Hepatocyte (in vitro differentiated cells): ENCODE results near the gene LSM14A. TPM values are rescaled to one million over a fixed set of nuclear protein-coding genes. Genes with fewer than 3 reads are reported as not detected.
A peak's percentile ranks its signal among the peaks of the same experiment; 100 is the strongest.
"Not testable (repeated sequence)": the region's sequence is repeated elsewhere in the genome, so short reads cannot be mapped to it uniquely, and the experiment has no call there.

ENCODE experiments used
- DNase-seq: peaks from one replicate; pipeline ENCODE4 v3.0.0-alpha.2; 2016; ENCODE audit warnings: low spot score
- H2AFZ ChIP-seq: fragments of 200-600 bp; sonication (generic); 2 replicates; pipeline ENCODE4 v1.6.0; 2016; ENCODE audit warnings: antibody characterized with exemption, mild to moderate bottlenecking
- H3K27ac ChIP-seq: fragments of 200-600 bp; sonication (generic); 2 replicates; pipeline ENCODE4 v1.5.1; 2016; ENCODE audit warnings: mild to moderate bottlenecking
- H3K27me3 ChIP-seq: fragments of 200-600 bp; sonication (generic); 2 replicates; pipeline ENCODE4 v1.6.1; 2016
- H3K36me3 ChIP-seq: fragments of 200-600 bp; sonication (generic); replicated peaks from 2 replicates; pipeline ENCODE4 v1.5.1; 2016; ENCODE audit warnings: low read depth; ENCODE audit not compliant: insufficient read depth
- H3K4me1 ChIP-seq: fragments of 200-600 bp; sonication (generic); 2 replicates; pipeline ENCODE4 v1.5.1; 2016; ENCODE audit warnings: mild to moderate bottlenecking, moderate library complexity; ENCODE audit not compliant: insufficient read depth
- H3K4me2 ChIP-seq: fragments of 200-600 bp; sonication (generic); 2 replicates; pipeline ENCODE4 v1.6.0; 2016
- H3K4me3 ChIP-seq: fragments of 200-600 bp; sonication (generic); 2 replicates; pipeline ENCODE4 v1.5.1; 2016; ENCODE audit warnings: mild to moderate bottlenecking
- H3K79me2 ChIP-seq: fragments of 200-600 bp; sonication (generic); 2 replicates; pipeline ENCODE4 v1.6.0; 2017; ENCODE audit warnings: mild to moderate bottlenecking
- H3K9me2 ChIP-seq: fragments of 200-600 bp; sonication (generic); replicated peaks from 2 replicates; pipeline ENCODE4 v1.6.0; 2017; ENCODE audit warnings: mild to moderate bottlenecking; ENCODE audit not compliant: insufficient read depth
- H3K9me3 ChIP-seq: fragments of 200-600 bp; sonication (generic); 2 replicates; pipeline ENCODE4 v1.5.1; 2016; ENCODE audit warnings: low read depth, mild to moderate bottlenecking
- H4K20me1 ChIP-seq: fragments of 200-600 bp; sonication (generic); 2 replicates; pipeline ENCODE4 v1.6.0; 2016; ENCODE audit warnings: mild to moderate bottlenecking; ENCODE audit not compliant: insufficient read depth, poor library complexity, severe bottlenecking
- EZH2 ChIP-seq: fragments of 200-600 bp; sonication (generic); IDR thresholded peaks from 2 replicates; pipeline ENCODE4 v1.6.1; 2016; ENCODE audit warnings: antibody characterized with exemption, mild to moderate bottlenecking, borderline replicate concordance
- EZH2phosphoT487 ChIP-seq: fragments of 200-600 bp; sonication (generic); IDR thresholded peaks from one replicate; pipeline ENCODE4 v1.6.1; 2018; ENCODE audit warnings: antibody characterized with exemption, mild to moderate bottlenecking, low read depth, moderate library complexity; ENCODE audit not compliant: unreplicated experiment, severe bottlenecking
- WGBS: methylation state at CpG from one replicate; pipeline ENCODE4 v1.1.6; 2016; ENCODE audit warnings: low lambda C conversion rate; ENCODE audit errors: missing lambda C conversion rate; 5-methylcytosine and 5-hydroxymethylcytosine counted together
- polyA plus RNA-seq: library from polyadenylated mRNA; unstranded; fragments of >200 nt; fragmentation: Nextera tagmentation; extraction: Ambion mirVana; gene quantifications from 2 replicates; pipeline ENCODE4 v1.2.1, GENCODE V29; 2016
- total RNA-seq: library from RNA; depleted of rRNA; stranded (reverse); fragments of >200 nt; gene quantifications from 2 replicates; pipeline ENCODE4 v1.2.3, GENCODE V29; 2014
- TF ChIP-seq, protein P1 (sequence below): fragments of 200-600 bp; sonication (generic); IDR thresholded peaks from 2 replicates; pipeline ENCODE4 v1.5.1; 2016; ENCODE audit warnings: antibody characterized with exemption, mild to moderate bottlenecking; ENCODE audit not compliant: poor library complexity

LSM14A gene
- total and polyA plus RNA-seq, 2 experiments from 2014 or later: 64.7 to 96.5 TPM

DNA sequence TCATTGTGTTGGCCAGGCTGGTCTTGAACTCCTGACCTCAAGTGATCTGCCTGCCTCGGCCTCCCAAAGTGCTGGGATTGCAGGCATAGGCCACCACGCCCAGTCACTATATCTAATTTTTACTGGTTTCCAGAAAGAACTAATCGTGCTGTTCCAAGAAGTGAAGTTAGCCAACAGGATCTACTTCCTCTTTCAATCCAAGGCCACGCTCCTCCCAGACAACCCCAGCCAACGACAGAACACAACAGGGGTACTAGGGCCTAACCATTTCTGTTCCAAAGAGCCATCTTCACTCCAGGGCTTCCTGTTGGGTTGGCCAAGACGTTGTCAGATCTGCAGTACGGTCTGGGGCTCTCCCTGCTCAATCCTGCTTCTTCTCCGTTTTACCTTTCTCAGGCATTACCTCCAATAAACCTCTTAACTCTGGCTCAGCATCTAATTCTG, 7.0 kb upstream of the LSM14A start:
- H2AFZ ChIP-seq: no peak overlapping the region
- H3K4me1 ChIP-seq: no peaks in the 10 kb centered on the region
- H3K4me3 ChIP-seq: no peak overlapping the region
- H3K79me2 ChIP-seq: peaks cover 2% of the 10 kb centered on the region
- no peaks in the 10 kb centered on the region for H3K9me3 ChIP-seq
- TF ChIP-seq, protein P1, sequence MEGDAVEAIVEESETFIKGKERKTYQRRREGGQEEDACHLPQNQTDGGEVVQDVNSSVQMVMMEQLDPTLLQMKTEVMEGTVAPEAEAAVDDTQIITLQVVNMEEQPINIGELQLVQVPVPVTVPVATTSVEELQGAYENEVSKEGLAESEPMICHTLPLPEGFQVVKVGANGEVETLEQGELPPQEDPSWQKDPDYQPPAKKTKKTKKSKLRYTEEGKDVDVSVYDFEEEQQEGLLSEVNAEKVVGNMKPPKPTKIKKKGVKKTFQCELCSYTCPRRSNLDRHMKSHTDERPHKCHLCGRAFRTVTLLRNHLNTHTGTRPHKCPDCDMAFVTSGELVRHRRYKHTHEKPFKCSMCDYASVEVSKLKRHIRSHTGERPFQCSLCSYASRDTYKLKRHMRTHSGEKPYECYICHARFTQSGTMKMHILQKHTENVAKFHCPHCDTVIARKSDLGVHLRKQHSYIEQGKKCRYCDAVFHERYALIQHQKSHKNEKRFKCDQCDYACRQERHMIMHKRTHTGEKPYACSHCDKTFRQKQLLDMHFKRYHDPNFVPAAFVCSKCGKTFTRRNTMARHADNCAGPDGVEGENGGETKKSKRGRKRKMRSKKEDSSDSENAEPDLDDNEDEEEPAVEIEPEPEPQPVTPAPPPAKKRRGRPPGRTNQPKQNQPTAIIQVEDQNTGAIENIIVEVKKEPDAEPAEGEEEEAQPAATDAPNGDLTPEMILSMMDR: no peak
- no peak for TF ChIP-seq EZH2
- TF ChIP-seq EZH2phosphoT487: no peak
- 91% methylated on average over 8 of the region's 8 CpGs for WGBS
- H3K9me2 ChIP-seq: no peaks in the 10 kb centered on the region
- no peaks in the 10 kb centered on the region for H4K20me1 ChIP-seq
- no peak overlapping the region for H3K27ac ChIP-seq
- DNase-seq: no peak
- H3K4me2 ChIP-seq: no peak overlapping the region
- H3K36me3 ChIP-seq: no peaks in the 10 kb centered on the region
- H3K27me3 ChIP-seq: no peaks in the 10 kb centered on the region

DNA sequence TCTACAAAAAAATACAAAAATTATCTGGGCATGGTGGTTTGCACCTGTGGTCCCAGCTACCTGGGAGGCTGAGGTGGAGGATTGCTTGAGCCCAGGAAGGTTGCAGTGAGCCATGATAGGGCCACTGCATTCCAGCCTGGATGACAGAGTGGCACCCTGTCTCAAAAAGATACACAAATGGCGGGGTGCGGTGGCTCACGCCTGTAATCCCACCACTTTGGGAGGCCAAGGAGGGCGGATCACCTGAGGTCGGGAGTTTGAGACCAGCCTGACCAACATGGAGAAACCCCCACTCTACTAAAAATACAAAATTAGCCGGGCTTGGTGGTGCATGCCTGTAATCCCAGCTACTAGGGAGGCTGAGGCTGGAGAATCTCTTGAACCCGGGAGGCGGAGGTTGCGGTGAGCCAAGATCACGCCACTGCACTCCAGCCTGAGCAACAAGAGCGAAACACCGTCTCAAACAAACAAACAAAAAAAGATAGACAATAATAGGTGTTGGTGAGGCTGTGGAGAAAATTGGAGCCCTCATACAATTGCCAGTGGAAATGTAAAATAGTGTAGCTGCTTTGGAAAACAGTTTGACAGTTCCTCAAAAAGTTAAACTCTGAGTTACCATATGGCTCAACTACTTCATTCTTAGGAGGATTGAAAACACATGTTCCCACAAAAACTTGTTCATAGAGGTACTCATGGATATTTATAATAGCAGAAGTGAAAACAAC, 2.7 kb upstream of the LSM14A start:
- not testable (repeated sequence) for H3K9me3 ChIP-seq, H3K27me3 ChIP-seq, H3K9me2 ChIP-seq, H3K4me3 ChIP-seq, H3K4me2 ChIP-seq, H2AFZ ChIP-seq, H3K27ac ChIP-seq, DNase-seq, H3K36me3 ChIP-seq
- H3K4me1 ChIP-seq: peaks cover 27% of the 10 kb centered on the region
- H4K20me1 ChIP-seq: peaks cover 15% of the 10 kb centered on the region
- 97% methylated on average over 12 of the region's 12 CpGs for WGBS
- H3K79me2 ChIP-seq: peaks cover 34% of the 10 kb centered on the region

DNA sequence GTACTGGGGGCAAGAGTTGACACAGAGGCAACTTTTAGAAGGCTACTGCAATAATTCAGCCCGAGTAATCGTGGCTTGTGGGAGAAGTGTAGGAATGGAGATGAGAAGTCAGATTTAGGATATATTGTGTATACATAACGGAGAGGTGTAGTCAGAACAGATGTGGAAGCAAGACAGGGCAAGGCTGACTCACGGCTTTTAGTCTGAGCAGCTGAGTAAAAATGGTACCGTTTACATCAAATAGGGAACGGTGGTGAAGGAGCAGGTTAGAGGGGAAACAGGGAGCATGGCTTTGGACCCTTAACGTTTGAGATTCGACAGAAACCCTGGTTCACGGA, 796 bp upstream of the LSM14A start:
- peak overlapping the region; percentile 98 for H2AFZ ChIP-seq

DNA sequence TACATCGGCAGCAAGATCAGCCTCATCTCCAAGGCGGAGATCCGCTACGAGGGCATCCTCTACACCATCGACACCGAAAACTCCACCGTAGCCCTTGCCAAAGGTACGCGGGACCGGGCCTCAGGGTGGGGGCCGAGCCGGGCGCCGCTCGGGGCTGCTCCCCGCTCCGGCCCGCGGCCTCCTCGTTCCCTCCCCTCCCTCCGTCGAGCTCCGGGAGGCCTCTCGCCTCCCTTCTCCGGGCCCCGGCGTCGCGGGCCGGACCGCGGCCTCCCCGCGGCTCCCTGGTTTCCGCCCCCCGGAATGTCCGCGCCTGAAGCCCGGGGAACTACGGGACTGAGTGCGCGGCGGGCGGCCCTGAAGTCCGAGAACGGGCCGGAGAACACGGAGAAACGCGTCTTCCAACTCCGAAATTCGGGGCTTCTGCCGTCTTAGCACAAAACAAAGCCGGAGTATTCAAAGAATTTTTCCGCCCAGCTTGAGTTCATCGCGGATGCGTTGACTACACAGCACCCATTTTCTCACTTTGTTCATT, 423 bp downstream of the LSM14A start:
- Histone ChIP-seq H3K79me2 (peaks cover 64% of the 10 kb centered on the region), H3K4me1 (peaks cover 58% of the 10 kb centered on the region), H3K4me3 (peak overlapping the region; percentile 95), H4K20me1 (peaks cover 45% of the 10 kb centered on the region), H3K27ac (peak overlapping the region; percentile 100), H2AFZ (peak overlapping the region; percentile 85), H3K36me3 (no peaks in the 10 kb centered on the region), H3K9me2 (no peaks in the 10 kb centered on the region), H3K4me2 (peak overlapping the region; percentile 95), H3K27me3 (no peaks in the 10 kb centered on the region), H3K9me3 (no peaks in the 10 kb centered on the region)
- peak; percentile 50 for DNase-seq
- WGBS: under 1% methylated on average over 47 of the region's 58 CpGs
- TF ChIP-seq, protein P1: no peak
- TF ChIP-seq EZH2phosphoT487 (no peak), EZH2 (no peak)

More for the DNA sequence above, 796 bp upstream of the LSM14A start:
- 30% methylated on average over 9 of the region's 9 CpGs for WGBS
- Histone ChIP-seq H3K36me3 (no peaks in the 10 kb centered on the region), H4K20me1 (peaks cover 33% of the 10 kb centered on the region), H3K4me2 (peak overlapping the region; percentile 92), H3K4me1 (peaks cover 46% of the 10 kb centered on the region), H3K27me3 (no peaks in the 10 kb centered on the region), H3K27ac (peak overlapping the region; percentile 100), H3K9me3 (no peaks in the 10 kb centered on the region), H3K4me3 (peak overlapping the region; percentile 63), H3K79me2 (peaks cover 52% of the 10 kb centered on the region), H3K9me2 (no peaks in the 10 kb centered on the region)
- no peak for DNase-seq
- TF ChIP-seq EZH2phosphoT487 (no peak), EZH2 (no peak)
- TF ChIP-seq, protein P1: no peak
